ENCODE results near the gene TIFAB. TPM values are rescaled to one million over a fixed set of nuclear protein-coding genes. Genes with fewer than 3 reads are reported as not detected.

Gene TIFAB
- polyA plus RNA-seq, 3 donors from 2014 or later: 0.03 to 0.07 TPM; not detected in 1

- Mint-ChIP-seq H3K27ac (no peak overlapping the region), H3K9me3 (no peaks in the 10 kb centered on the region), H3K36me3 (no peaks in the 10 kb centered on the region), H3K4me3 (no peak overlapping the region), H3K4me1 (no peaks in the 10 kb centered on the region), H3K27me3 (ENCODE audit: low read depth in 3 of 3) (peaks cover 4 to 7% (median 6%) of the 10 kb centered on the region in 3 donors)
- DNase-seq: no peak
Measured at GRCh38 chr5:135438636-135439221, 13.4 kb downstream of the TIFAB start.

- DNase-seq: no peak
- Mint-ChIP-seq H3K27ac (no peak overlapping the region), H3K4me1 (no peaks in the 10 kb centered on the region), H3K36me3 (no peaks in the 10 kb centered on the region), H3K27me3 (ENCODE audit: low read depth in 3 of 3) (peaks cover 2 to 9% (median 6%) of the 10 kb centered on the region in 3 donors), H3K9me3 (no peaks in the 10 kb centered on the region), H3K4me3 (no peak overlapping the region)
Measured at GRCh38 chr5:135437796-135438560, 14.2 kb downstream of the TIFAB start.

DNA sequence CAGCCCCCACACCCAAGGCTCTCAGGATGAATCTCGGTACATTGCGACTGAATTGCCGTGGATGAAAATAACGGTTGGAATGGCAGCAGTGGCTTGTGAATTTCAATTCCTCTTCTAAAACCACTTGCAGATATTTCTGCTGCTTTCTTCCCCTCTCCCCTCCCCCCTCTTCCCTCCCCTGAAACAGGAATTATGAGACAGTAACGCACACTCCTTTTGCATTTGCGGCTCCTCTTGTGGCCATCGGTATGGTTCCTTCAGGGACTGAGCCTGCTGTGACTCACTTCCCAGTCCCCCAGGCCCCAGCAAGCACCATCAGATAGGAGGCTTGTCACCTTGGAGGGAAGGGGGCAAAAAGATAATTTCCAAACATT lies 14.7 kb downstream of the TIFAB start:
- H3K4me3 Mint-ChIP-seq: no peak overlapping the region
- H3K36me3 Mint-ChIP-seq: no peaks in the 10 kb centered on the region
- H3K27me3 Mint-ChIP-seq (ENCODE audit: low read depth in 3 of 3): peaks cover 2 to 9% (median 6%) of the 10 kb centered on the region in 3 donors
- no peaks in the 10 kb centered on the region for H3K4me1 Mint-ChIP-seq
- no peaks in the 10 kb centered on the region for H3K9me3 Mint-ChIP-seq
- no peak for DNase-seq
- H3K27ac Mint-ChIP-seq: no peak overlapping the region

DNA sequence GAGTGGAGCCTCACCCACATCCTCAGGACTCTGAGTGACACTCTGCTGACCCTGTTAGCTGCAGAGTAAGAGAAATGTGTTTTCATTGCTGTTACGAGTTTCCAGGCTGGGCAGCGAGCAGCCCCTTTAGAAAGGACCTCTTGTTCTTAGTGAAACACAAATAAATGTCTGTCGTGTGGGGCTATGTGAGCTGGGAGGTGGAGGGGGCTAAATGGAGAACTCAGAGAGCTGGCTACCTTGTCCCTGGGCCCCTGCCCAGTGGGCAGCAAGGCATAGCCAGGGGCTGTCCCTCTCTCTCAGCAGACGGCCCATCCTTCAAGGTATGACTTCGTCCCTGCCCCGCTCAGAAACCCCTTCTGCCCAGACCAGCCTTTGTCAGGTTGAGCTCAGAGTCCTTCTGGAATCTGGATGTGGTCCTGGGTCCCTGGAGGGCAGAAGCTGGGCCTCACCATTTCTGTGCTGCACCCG lies 15.2 kb downstream of the TIFAB start:
- no peak overlapping the region for H3K27ac Mint-ChIP-seq
- peaks cover 2 to 9% (median 6%) of the 10 kb centered on the region in 3 donors for H3K27me3 Mint-ChIP-seq (ENCODE audit: low read depth in 3 of 3)
- no peaks in the 10 kb centered on the region for H3K4me1 Mint-ChIP-seq

GRCh38 chr5:135435467-135436330 lies 16.5 kb downstream of the TIFAB start:
- no peak overlapping the region for H3K4me3 Mint-ChIP-seq
- no peaks in the 10 kb centered on the region for H3K4me1 Mint-ChIP-seq
- DNase-seq: no peak
- no peaks in the 10 kb centered on the region for H3K9me3 Mint-ChIP-seq
- no peak overlapping the region for H3K27ac Mint-ChIP-seq
- H3K36me3 Mint-ChIP-seq: no peaks in the 10 kb centered on the region
- peaks cover 2 to 7% (median 4%) of the 10 kb centered on the region in 3 donors for H3K27me3 Mint-ChIP-seq (ENCODE audit: low read depth in 3 of 3)

More for the DNA sequence above, 15.2 kb downstream of the TIFAB start:
- Mint-ChIP-seq H3K4me3 (no peak overlapping the region), H3K9me3 (no peaks in the 10 kb centered on the region), H3K36me3 (no peaks in the 10 kb centered on the region)
- DNase-seq: no peak

DNA sequence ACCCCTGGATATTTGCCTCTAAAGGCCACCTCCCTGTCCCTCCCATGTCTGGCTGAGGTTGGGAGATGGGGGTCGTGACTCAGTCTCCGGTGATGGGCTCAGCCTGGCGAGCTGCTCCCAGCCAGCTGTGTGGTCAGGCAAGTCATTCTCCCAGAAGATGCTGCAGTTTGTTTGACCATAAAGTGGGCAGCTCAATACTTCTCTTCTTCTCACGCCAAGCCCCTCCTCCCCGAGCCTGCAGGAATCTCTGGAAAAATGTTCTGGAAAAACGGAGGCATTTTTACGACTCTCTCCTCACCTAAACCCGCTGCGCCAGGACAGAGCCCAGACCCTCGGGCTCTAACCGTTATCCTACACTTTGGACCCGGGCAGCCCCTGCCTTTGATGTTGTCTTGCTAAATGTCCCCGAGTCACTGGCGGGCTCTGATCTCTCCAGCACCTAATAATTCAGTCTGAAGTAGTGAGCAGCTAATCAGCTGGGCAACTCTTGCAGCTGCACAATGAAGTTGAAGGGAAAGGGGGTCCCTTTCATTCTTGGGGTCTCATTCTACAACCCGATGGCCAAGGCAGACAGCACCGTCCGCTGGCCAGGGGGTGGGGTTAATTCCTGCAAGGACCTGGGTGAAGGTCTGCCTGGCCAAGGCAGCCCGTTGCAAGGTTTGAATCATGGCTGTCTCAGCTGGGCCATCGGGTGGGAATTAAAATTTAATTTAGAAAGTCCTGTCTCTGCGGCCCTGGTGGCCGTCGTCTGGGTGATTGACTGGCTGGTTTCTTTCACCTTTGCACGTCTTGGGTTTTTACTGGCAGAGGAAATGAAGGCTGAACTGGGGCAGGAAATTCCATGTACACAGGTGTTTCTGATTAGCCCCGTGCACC lies 17.3 kb downstream of the TIFAB start:
- H3K4me3 Mint-ChIP-seq: no peak overlapping the region
- peaks cover 2 to 7% (median 4%) of the 10 kb centered on the region in 3 donors for H3K27me3 Mint-ChIP-seq (ENCODE audit: low read depth in 3 of 3)
- H3K27ac Mint-ChIP-seq: no peak overlapping the region
- no peak for DNase-seq
- no peaks in the 10 kb centered on the region for H3K36me3 Mint-ChIP-seq
- no peaks in the 10 kb centered on the region for H3K9me3 Mint-ChIP-seq
- no peaks in the 10 kb centered on the region for H3K4me1 Mint-ChIP-seq

DNA sequence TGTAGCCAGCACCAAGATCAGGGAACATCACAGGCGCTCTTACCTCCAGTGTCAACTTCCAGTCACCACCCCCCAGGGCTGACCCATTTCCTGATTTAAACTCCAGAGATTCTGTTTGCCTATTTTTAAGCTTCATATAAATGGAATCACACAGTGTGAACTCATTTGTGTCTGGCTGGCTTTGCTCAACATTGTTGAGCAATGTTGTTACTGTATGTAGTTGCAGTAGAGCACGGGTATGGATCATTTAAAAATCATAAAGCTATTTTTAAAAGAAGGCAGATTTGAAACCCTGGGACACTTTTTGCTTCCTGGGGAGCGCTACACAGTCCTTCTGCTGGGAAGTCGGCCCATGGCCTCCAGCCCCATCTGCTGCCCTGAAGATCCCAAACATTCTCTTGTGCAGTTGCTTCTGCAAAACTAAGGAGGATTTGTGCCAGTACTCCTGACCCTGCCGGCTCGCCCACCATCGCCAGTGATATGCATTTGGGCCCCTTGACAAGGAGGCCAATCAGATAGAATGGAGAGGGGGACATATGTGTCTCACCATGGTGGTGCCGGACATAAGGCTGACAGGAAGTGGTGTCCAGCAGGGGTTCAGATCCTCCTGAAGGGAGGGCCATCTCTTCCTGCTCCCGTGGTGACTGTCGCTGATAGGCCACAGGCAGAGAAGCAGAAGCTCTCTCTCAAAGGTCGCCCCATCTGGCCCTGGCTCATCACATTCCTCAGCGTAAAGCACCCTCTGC lies 18.3 kb downstream of the TIFAB start:
- Mint-ChIP-seq H3K4me3 (no peak overlapping the region), H3K9me3 (no peaks in the 10 kb centered on the region), H3K36me3 (no peaks in the 10 kb centered on the region), H3K27me3 (ENCODE audit: low read depth in 3 of 3) (peaks cover 2 to 7% (median 2%) of the 10 kb centered on the region in 3 donors), H3K4me1 (no peaks in the 10 kb centered on the region), H3K27ac (no peak overlapping the region)
- no peak for DNase-seq

GRCh38 chr5:135432113-135432512 lies 20.0 kb downstream of the TIFAB start:
- no peaks in the 10 kb centered on the region for H3K36me3 Mint-ChIP-seq
- no peaks in the 10 kb centered on the region for H3K9me3 Mint-ChIP-seq
- H3K4me1 Mint-ChIP-seq: no peaks in the 10 kb centered on the region
- no peak overlapping the region for H3K27ac Mint-ChIP-seq
- H3K27me3 Mint-ChIP-seq (ENCODE audit: low read depth in 3 of 3): peaks cover 0 to 7% (median 4%) of the 10 kb centered on the region in 3 donors
- no peak for DNase-seq
- H3K4me3 Mint-ChIP-seq: no peak overlapping the region

- H3K4me1 Mint-ChIP-seq: peaks cover 0 to 6% of the 10 kb centered on the region in 2 donors
- no peak for DNase-seq
- peaks cover 1 to 5% (median 5%) of the 10 kb centered on the region in 3 donors for H3K27me3 Mint-ChIP-seq (ENCODE audit: low read depth in 3 of 3)
- no peak overlapping the region for H3K27ac Mint-ChIP-seq
- no peak overlapping the region for H3K4me3 Mint-ChIP-seq
- H3K36me3 Mint-ChIP-seq: no peaks in the 10 kb centered on the region
- no peaks in the 10 kb centered on the region for H3K9me3 Mint-ChIP-seq
Measured at GRCh38 chr5:135430135-135430437, 22.1 kb downstream of the TIFAB start.

- Mint-ChIP-seq H3K36me3 (no peaks in the 10 kb centered on the region), H3K4me1 (peaks cover 0 to 6% of the 10 kb centered on the region in 2 donors), H3K27me3 (ENCODE audit: low read depth in 3 of 3) (peaks cover 1 to 5% (median 3%) of the 10 kb centered on the region in 3 donors), H3K27ac (no peak overlapping the region), H3K9me3 (no peaks in the 10 kb centered on the region), H3K4me3 (no peak overlapping the region)
- DNase-seq: no peak
Measured at GRCh38 chr5:135429301-135430134, 22.6 kb downstream of the TIFAB start.

- DNase-seq: no peak
- H3K4me3 Mint-ChIP-seq: no peak overlapping the region
- H3K36me3 Mint-ChIP-seq: no peaks in the 10 kb centered on the region
- H3K9me3 Mint-ChIP-seq: no peaks in the 10 kb centered on the region
- no peak overlapping the region for H3K27ac Mint-ChIP-seq
- peaks cover 0 to 6% of the 10 kb centered on the region in 2 donors for H3K4me1 Mint-ChIP-seq
- H3K27me3 Mint-ChIP-seq (ENCODE audit: low read depth in 3 of 3): peaks cover under 1 to 3% (median 3%) of the 10 kb centered on the region in 3 donors
Measured at GRCh38 chr5:135428586-135428985, 23.6 kb downstream of the TIFAB start.
